ENCODE measurements around the gene ERBB4. TPM values are rescaled to one million over a fixed set of nuclear protein-coding genes. Genes with fewer than 3 reads are reported as not detected.
"Not testable (repeated sequence)": the region's sequence is repeated elsewhere in the genome, so short reads cannot be mapped to it uniquely, and the experiment has no call there.

The ERBB4 gene
- total RNA-seq, 2 donors from 2014 or later = not detected

- peaks cover 3% of the 10 kb centered on the region for H3K36me3 Mint-ChIP-seq
Measured at GRCh38 chr2:212028798-212029394, 509.7 kb downstream of the ERBB4 start.

GRCh38 chr2:212027681-212028628 is 510.6 kb downstream of the ERBB4 start:
- peaks cover 4% of the 10 kb centered on the region for H3K36me3 Mint-ChIP-seq
- no peaks in the 10 kb centered on the region for H3K27me3 Mint-ChIP-seq
- ATAC-seq = no peak
- H3K4me3 Mint-ChIP-seq = no peak overlapping the region
- H3K4me1 Mint-ChIP-seq (ENCODE audit: low read depth in 2 of 2) = no peaks in the 10 kb centered on the region
- peaks cover 9% of the 10 kb centered on the region for H3K9me3 Mint-ChIP-seq
- no peak overlapping the region for H3K27ac Mint-ChIP-seq
- DNase-seq (ENCODE audit: low spot score) = no peak

More at GRCh38 chr2:212028798-212029394, 509.7 kb downstream of the ERBB4 start:
- Mint-ChIP-seq H3K4me3 (no peak overlapping the region), H3K27me3 (no peaks in the 10 kb centered on the region), H3K9me3 (peaks cover 8% of the 10 kb centered on the region), H3K27ac (no peak overlapping the region), H3K4me1 (ENCODE audit: low read depth in 2 of 2) (no peaks in the 10 kb centered on the region)
- no peak for ATAC-seq
- no peak for DNase-seq (ENCODE audit: low spot score)

- Mint-ChIP-seq H3K4me1 (ENCODE audit: low read depth in 2 of 2) (no peaks in the 10 kb centered on the region), H3K27me3 (no peaks in the 10 kb centered on the region), H3K27ac (no peak overlapping the region), H3K4me3 (no peak overlapping the region), H3K9me3 (peaks cover 2% of the 10 kb centered on the region), H3K36me3 (peaks cover 4% of the 10 kb centered on the region)
- ATAC-seq = no peak
- no peak for DNase-seq (ENCODE audit: low spot score)
Measured at GRCh38 chr2:212024040-212024439, 514.6 kb downstream of the ERBB4 start.

- no peaks in the 10 kb centered on the region for H3K4me1 Mint-ChIP-seq (ENCODE audit: low read depth in 2 of 2)
- DNase-seq (ENCODE audit: low spot score) (no peak), ATAC-seq (no peak)
- H3K27me3 Mint-ChIP-seq = no peaks in the 10 kb centered on the region
- no peak overlapping the region for H3K4me3 Mint-ChIP-seq
- H3K36me3 Mint-ChIP-seq = peaks cover 4% of the 10 kb centered on the region
- H3K27ac Mint-ChIP-seq = no peak overlapping the region
- H3K9me3 Mint-ChIP-seq = peaks cover 2% of the 10 kb centered on the region
Measured at GRCh38 chr2:212022966-212023365, 515.6 kb downstream of the ERBB4 start.

GRCh38 chr2:212021947-212022346 is 516.7 kb downstream of the ERBB4 start:
- Mint-ChIP-seq H3K36me3 (peaks cover 4% of the 10 kb centered on the region), H3K27me3 (no peaks in the 10 kb centered on the region), H3K27ac (no peak overlapping the region), H3K9me3 (peaks cover 2% of the 10 kb centered on the region), H3K4me3 (no peak overlapping the region), H3K4me1 (ENCODE audit: low read depth in 2 of 2) (no peaks in the 10 kb centered on the region)
- ATAC-seq (no peak), DNase-seq (ENCODE audit: low spot score) (no peak)

- no peak overlapping the region for H3K4me3 Mint-ChIP-seq
- no peak overlapping the region for H3K27ac Mint-ChIP-seq
- ATAC-seq (no peak), DNase-seq (ENCODE audit: low spot score) (no peak)
- H3K9me3 Mint-ChIP-seq = no peaks in the 10 kb centered on the region
- no peaks in the 10 kb centered on the region for H3K36me3 Mint-ChIP-seq
- H3K27me3 Mint-ChIP-seq = no peaks in the 10 kb centered on the region
- no peaks in the 10 kb centered on the region for H3K4me1 Mint-ChIP-seq (ENCODE audit: low read depth in 2 of 2)
Measured at GRCh38 chr2:212015588-212015987, 523.0 kb downstream of the ERBB4 start.

GRCh38 chr2:212013626-212014025 is 525.0 kb downstream of the ERBB4 start:
- Mint-ChIP-seq H3K36me3 (no peaks in the 10 kb centered on the region), H3K27ac (no peak overlapping the region), H3K9me3 (peaks cover 4% of the 10 kb centered on the region), H3K27me3 (no peaks in the 10 kb centered on the region), H3K4me1 (ENCODE audit: low read depth in 2 of 2) (no peaks in the 10 kb centered on the region), H3K4me3 (no peak overlapping the region)
- ATAC-seq = no peak
- DNase-seq (ENCODE audit: low spot score) = no peak

- not testable (repeated sequence) for H3K36me3 Mint-ChIP-seq; ATAC-seq; H3K9me3 Mint-ChIP-seq; H3K4me1 Mint-ChIP-seq (ENCODE audit: low read depth in 2 of 2); H3K4me3 Mint-ChIP-seq; H3K27ac Mint-ChIP-seq; DNase-seq (ENCODE audit: low spot score); H3K27me3 Mint-ChIP-seq
Measured at GRCh38 chr2:212010305-212010704, 528.3 kb downstream of the ERBB4 start.

- H3K4me1 Mint-ChIP-seq (ENCODE audit: low read depth in 2 of 2) = no peaks in the 10 kb centered on the region
- DNase-seq (ENCODE audit: low spot score) (no peak), ATAC-seq (no peak)
- peaks cover 4% of the 10 kb centered on the region for H3K9me3 Mint-ChIP-seq
- no peak overlapping the region for H3K4me3 Mint-ChIP-seq
- H3K27ac Mint-ChIP-seq = no peak overlapping the region
- no peaks in the 10 kb centered on the region for H3K36me3 Mint-ChIP-seq
- H3K27me3 Mint-ChIP-seq = no peaks in the 10 kb centered on the region
Measured at GRCh38 chr2:212007972-212008371, 530.6 kb downstream of the ERBB4 start.

GRCh38 chr2:212005085-212005671 is 533.4 kb downstream of the ERBB4 start:
- H3K36me3 Mint-ChIP-seq = no peaks in the 10 kb centered on the region
- H3K27me3 Mint-ChIP-seq = no peaks in the 10 kb centered on the region
- no peaks in the 10 kb centered on the region for H3K4me1 Mint-ChIP-seq (ENCODE audit: low read depth in 2 of 2)
- H3K27ac Mint-ChIP-seq = no peak overlapping the region
- no peak overlapping the region for H3K4me3 Mint-ChIP-seq
- ATAC-seq (no peak), DNase-seq (ENCODE audit: low spot score) (no peak)
- H3K9me3 Mint-ChIP-seq = peaks cover 4% of the 10 kb centered on the region

GRCh38 chr2:212001325-212001724 is 537.3 kb downstream of the ERBB4 start:
- H3K36me3 Mint-ChIP-seq = no peaks in the 10 kb centered on the region
- no peak overlapping the region for H3K4me3 Mint-ChIP-seq
- no peaks in the 10 kb centered on the region for H3K4me1 Mint-ChIP-seq (ENCODE audit: low read depth in 2 of 2)
- H3K27me3 Mint-ChIP-seq = no peaks in the 10 kb centered on the region
- no peaks in the 10 kb centered on the region for H3K9me3 Mint-ChIP-seq
- ATAC-seq (no peak), DNase-seq (ENCODE audit: low spot score) (no peak)
- H3K27ac Mint-ChIP-seq = no peak overlapping the region

- ATAC-seq (no peak), DNase-seq (ENCODE audit: low spot score) (no peak)
- Mint-ChIP-seq H3K27me3 (no peaks in the 10 kb centered on the region), H3K9me3 (peaks cover 6% of the 10 kb centered on the region), H3K36me3 (no peaks in the 10 kb centered on the region), H3K4me1 (ENCODE audit: low read depth in 2 of 2) (no peaks in the 10 kb centered on the region), H3K27ac (no peak overlapping the region), H3K4me3 (no peak overlapping the region)
Measured at GRCh38 chr2:211996857-211997256, 541.7 kb downstream of the ERBB4 start.

GRCh38 chr2:211994806-211995205 is 543.8 kb downstream of the ERBB4 start:
- Mint-ChIP-seq H3K9me3 (peaks cover 6% of the 10 kb centered on the region), H3K4me1 (ENCODE audit: low read depth in 2 of 2) (no peaks in the 10 kb centered on the region), H3K27me3 (no peaks in the 10 kb centered on the region), H3K4me3 (no peak overlapping the region), H3K27ac (no peak overlapping the region), H3K36me3 (no peaks in the 10 kb centered on the region)
- DNase-seq (ENCODE audit: low spot score) (no peak), ATAC-seq (no peak)

- DNase-seq (ENCODE audit: low spot score) (no peak), ATAC-seq (no peak)
- Mint-ChIP-seq H3K27me3 (no peaks in the 10 kb centered on the region), H3K27ac (no peak overlapping the region), H3K9me3 (peaks cover 6% of the 10 kb centered on the region), H3K36me3 (no peaks in the 10 kb centered on the region), H3K4me3 (no peak overlapping the region), H3K4me1 (ENCODE audit: low read depth in 2 of 2) (no peaks in the 10 kb centered on the region)
Measured at GRCh38 chr2:211990335-211990734, 548.3 kb downstream of the ERBB4 start.
